Neural cell (in vitro differentiated cells): ENCODE measurements around the gene ACYP2. TPM values are rescaled to one million over a fixed set of nuclear protein-coding genes. Genes with fewer than 3 reads are reported as not detected.

Source experiments
- H2AFZ ChIP-seq: fragments of 200-600, 300-800 bp; sonication (generic), shearing (Covaris generic); 2 replicates; pipeline ENCODE4 v1.6.0; 2014; ENCODE audit warnings: low read depth, mild to moderate bottlenecking, antibody characterized with exemption, low read length, moderate library complexity
- H3F3A ChIP-seq: fragments of 200-600 bp; shearing (Covaris generic); 2 replicates; pipeline ENCODE4 v1.6.1; 2016; ENCODE audit warnings: mild to moderate bottlenecking, moderate library complexity, mixed read lengths, antibody characterized with exemption, low read length; ENCODE audit not compliant: insufficient read depth, poor library complexity, severe bottlenecking
- H3K27ac ChIP-seq: fragments of 200-600, 300-800 bp; sonication (generic), shearing (Covaris generic); 2 replicates; pipeline ENCODE4 v1.5.1; 2014; ENCODE audit warnings: mild to moderate bottlenecking, low read length, moderate library complexity
- H3K27me3 ChIP-seq: fragments of 300-800, 200-600 bp; sonication (generic), shearing (Covaris generic); 2 replicates; pipeline ENCODE4 v1.6.0; 2014; ENCODE audit warnings: mild to moderate bottlenecking, low read depth, low read length, moderate library complexity; ENCODE audit not compliant: insufficient read depth
- H3K36me3 ChIP-seq: fragments of 300-800, 200-600 bp; sonication (generic), shearing (Covaris generic); 2 replicates; pipeline ENCODE4 v1.5.1; 2014; ENCODE audit warnings: mild to moderate bottlenecking, antibody characterized with exemption, low read length, moderate library complexity; ENCODE audit not compliant: insufficient read depth
- H3K4me2 ChIP-seq: fragments of 300-800, 200-600 bp; sonication (generic), shearing (Covaris generic); 2 replicates; pipeline ENCODE4 v1.6.0; 2014; ENCODE audit warnings: mild to moderate bottlenecking, low read length
- H3K4me3 ChIP-seq: fragments of 300-800, 200-600 bp; sonication (generic), shearing (Covaris generic); 2 replicates; pipeline ENCODE4 v1.5.1; 2014; ENCODE audit warnings: mild to moderate bottlenecking, low read length, moderate library complexity
- H3K79me2 ChIP-seq: fragments of 200-600 bp; shearing (Covaris generic); replicated peaks from 2 replicates; pipeline ENCODE4 v1.6.0; 2014; ENCODE audit warnings: mild to moderate bottlenecking, low read length, moderate library complexity; ENCODE audit not compliant: insufficient read depth
- H3K9ac ChIP-seq: fragments of 300-800, 200-600 bp; sonication (generic), shearing (Covaris generic); 2 replicates; pipeline ENCODE4 v1.6.1; 2016; ENCODE audit warnings: mild to moderate bottlenecking, low read length, mixed read lengths
- H3K9me2 ChIP-seq: fragments of 200-600 bp; shearing (Covaris generic); 2 replicates; pipeline ENCODE4 v1.6.1; 2016; ENCODE audit warnings: mild to moderate bottlenecking, low read length, mixed read lengths; ENCODE audit not compliant: insufficient read depth
- H3K9me3 ChIP-seq: fragments of 200-600, 300-800 bp; sonication (generic), shearing (Covaris generic); 2 replicates; pipeline ENCODE4 v1.6.1; 2016; ENCODE audit warnings: mild to moderate bottlenecking, mixed run types, low read length, moderate library complexity, mixed read lengths
- H4K20me1 ChIP-seq: fragments of 200-600 bp; shearing (Covaris generic); 2 replicates; pipeline ENCODE4 v1.6.1; 2016; ENCODE audit warnings: mild to moderate bottlenecking, mixed run types; ENCODE audit not compliant: insufficient read depth
- CTCF ChIP-seq: fragments of 450-650 bp; IDR thresholded peaks from 2 replicates; pipeline ENCODE4 v1.5.1; 2014; ENCODE audit warnings: antibody characterized with exemption, mild to moderate bottlenecking, moderate library complexity; ENCODE audit not compliant: poor library complexity, severe bottlenecking
- EP300 ChIP-seq: fragments of 450-650 bp; conservative IDR thresholded peaks from 2 replicates; pipeline ENCODE4 v1.6.1; 2014; ENCODE audit warnings: antibody characterized with exemption, mild to moderate bottlenecking, moderate library complexity; ENCODE audit not compliant: poor library complexity, severe bottlenecking
- EZH2 ChIP-seq: fragments of 200-600, 300-800 bp; shearing (Covaris generic), sonication (generic); IDR thresholded peaks from 2 replicates; pipeline ENCODE4 v1.6.1; 2014; ENCODE audit warnings: antibody characterized with exemption, low read length, borderline replicate concordance, mild to moderate bottlenecking; ENCODE audit not compliant: insufficient read depth, poor library complexity, severe bottlenecking
- MXI1 ChIP-seq: fragments of 450-650 bp; conservative IDR thresholded peaks from 2 replicates; pipeline ENCODE4 v1.6.1; 2014; ENCODE audit warnings: antibody characterized with exemption, mild to moderate bottlenecking; ENCODE audit not compliant: poor library complexity, severe bottlenecking
- POLR2AphosphoS5 ChIP-seq: IDR thresholded peaks from 2 replicates; pipeline ENCODE4 v1.6.1; 2012
- RAD21 ChIP-seq: fragments of 450-650 bp; conservative IDR thresholded peaks from 2 replicates; pipeline ENCODE4 v1.6.1; 2014; ENCODE audit warnings: antibody characterized with exemption, mild to moderate bottlenecking, moderate library complexity
- REST ChIP-seq: IDR thresholded peaks from 2 replicates; pipeline ENCODE4 v1.6.1; 2012; ENCODE audit warnings: borderline replicate concordance
- SMC3 ChIP-seq: fragments of 450-650 bp; conservative IDR thresholded peaks from 2 replicates; pipeline ENCODE4 v1.6.1; 2014; ENCODE audit warnings: antibody characterized with exemption, mild to moderate bottlenecking, moderate library complexity; ENCODE audit not compliant: poor library complexity
- TAF1 ChIP-seq: IDR thresholded peaks from 2 replicates; pipeline ENCODE4 v1.6.1; 2012; ENCODE audit warnings: low read depth
- polyA plus RNA-seq: library from polyadenylated mRNA; depleted of rRNA; stranded (reverse); fragments of >200 nt; gene quantifications from 2 replicates; pipeline ENCODE4 v1.2.3, GENCODE V29; 2014

The ACYP2 gene
- polyA plus RNA-seq, 1 donor from 2014 or later, result 48.2 TPM

- Histone ChIP-seq H3K36me3 (no peaks in the 10 kb centered on the region), H3K4me3 (no peak overlapping the region), H3K79me2 (no peaks in the 10 kb centered on the region), H4K20me1 (no peaks in the 10 kb centered on the region), H3K4me2 (no peak overlapping the region), H3F3A (no peaks in the 10 kb centered on the region), H3K9me3 (no peaks in the 10 kb centered on the region), H3K9me2 (no peaks in the 10 kb centered on the region), H3K27ac (no peak overlapping the region), H3K9ac (no peak overlapping the region), H3K27me3 (no peaks in the 10 kb centered on the region), H2AFZ (no peak overlapping the region)
- TF ChIP-seq EP300, result no peak
- no peak for TF ChIP-seq MXI1
- TF ChIP-seq REST, result no peak
- no peak for TF ChIP-seq SMC3
- TF ChIP-seq POLR2AphosphoS5, result no peak
- TF ChIP-seq EZH2, result no peak
- TF ChIP-seq TAF1, result no peak
- no peak for TF ChIP-seq CTCF
- no peak for TF ChIP-seq RAD21
Observed at GRCh38 chr2:54347622-54348021, 232.2 kb downstream of the ACYP2 start.

- no peaks in the 10 kb centered on the region for H3K9me2 ChIP-seq
- no peaks in the 10 kb centered on the region for H3K9me3 ChIP-seq
- H3K27me3 ChIP-seq, result no peaks in the 10 kb centered on the region
- no peaks in the 10 kb centered on the region for H3F3A ChIP-seq
- H4K20me1 ChIP-seq, result no peaks in the 10 kb centered on the region
- no peak overlapping the region for H3K9ac ChIP-seq
- H3K4me2 ChIP-seq, result no peak overlapping the region
- H3K27ac ChIP-seq, result no peak overlapping the region
- H2AFZ ChIP-seq, result no peak overlapping the region
- H3K36me3 ChIP-seq, result no peaks in the 10 kb centered on the region
- no peaks in the 10 kb centered on the region for H3K79me2 ChIP-seq
- TF ChIP-seq RAD21 (no peak), TAF1 (no peak), SMC3 (no peak), EP300 (no peak), CTCF (no peak), REST (no peak), POLR2AphosphoS5 (no peak), EZH2 (no peak), MXI1 (no peak)
- no peak overlapping the region for H3K4me3 ChIP-seq
Observed at GRCh38 chr2:54348646-54349045, 233.2 kb downstream of the ACYP2 start.
